WTC11 (cell line): ENCODE data around the gene ANXA8.

Experiments
- CREB1 ChIP-seq: sonication (generic); formaldehyde crosslinking; IDR thresholded peaks from 2 replicates; pipeline ENCODE4 v1.8.0; 2023; ENCODE audit warnings: mild to moderate bottlenecking, missing genetic modification reagents
- CTCF ChIP-seq: fragments of 200-600 bp; IDR thresholded peaks from 2 replicates; pipeline ENCODE4 v1.8.0; 2022; ENCODE audit warnings: antibody characterized with exemption
- E2F1 ChIP-seq: sonication (generic); formaldehyde crosslinking; IDR thresholded peaks from 2 replicates; pipeline ENCODE4 v1.8.0; 2022; ENCODE audit warnings: mild to moderate bottlenecking, missing genetic modification reagents
- E2F4 ChIP-seq: sonication (generic); formaldehyde crosslinking; IDR thresholded peaks from 2 replicates; pipeline ENCODE4 v1.8.1; 2022; ENCODE audit warnings: low read depth, mild to moderate bottlenecking, moderate library complexity, missing genetic modification reagents, borderline replicate concordance
- ETV6 ChIP-seq: sonication (generic); formaldehyde crosslinking; IDR thresholded peaks from 2 replicates; pipeline ENCODE4 v1.8.1; 2022; ENCODE audit warnings: mild to moderate bottlenecking, missing genetic modification reagents
- FOXJ3 ChIP-seq: sonication (generic); formaldehyde crosslinking; IDR thresholded peaks from 2 replicates; pipeline ENCODE4 v1.9.0; 2021; ENCODE audit warnings: missing genetic modification reagents, mild to moderate bottlenecking, borderline replicate concordance
- FOXP4 ChIP-seq: sonication (generic); formaldehyde crosslinking; IDR thresholded peaks from 2 replicates; pipeline ENCODE4 v1.8.0; 2022; ENCODE audit warnings: mild to moderate bottlenecking, missing genetic modification reagents
- IRF2 ChIP-seq: sonication (generic); formaldehyde crosslinking; IDR thresholded peaks from 2 replicates; pipeline ENCODE4 v1.8.0; 2022; ENCODE audit warnings: low read depth, missing genetic modification reagents, borderline replicate concordance
- MLX ChIP-seq: sonication (generic); formaldehyde crosslinking; IDR thresholded peaks from 2 replicates; pipeline ENCODE4 v1.8.1; 2023; ENCODE audit warnings: mild to moderate bottlenecking, missing genetic modification reagents, moderate library complexity
- SMAD3 ChIP-seq: sonication (generic); formaldehyde crosslinking; IDR thresholded peaks from 2 replicates; pipeline ENCODE4 v1.8.0; 2022; ENCODE audit warnings: missing genetic modification reagents, mild to moderate bottlenecking, borderline replicate concordance
- SMAD4 ChIP-seq: sonication (generic); formaldehyde crosslinking; IDR thresholded peaks from 2 replicates; pipeline ENCODE4 v1.8.0; 2022; ENCODE audit warnings: mild to moderate bottlenecking, missing genetic modification reagents
- ZBTB43 ChIP-seq: sonication (generic); formaldehyde crosslinking; IDR thresholded peaks from 2 replicates; pipeline ENCODE4 v1.8.1; 2023; ENCODE audit warnings: mild to moderate bottlenecking, missing genetic modification reagents

DNA sequence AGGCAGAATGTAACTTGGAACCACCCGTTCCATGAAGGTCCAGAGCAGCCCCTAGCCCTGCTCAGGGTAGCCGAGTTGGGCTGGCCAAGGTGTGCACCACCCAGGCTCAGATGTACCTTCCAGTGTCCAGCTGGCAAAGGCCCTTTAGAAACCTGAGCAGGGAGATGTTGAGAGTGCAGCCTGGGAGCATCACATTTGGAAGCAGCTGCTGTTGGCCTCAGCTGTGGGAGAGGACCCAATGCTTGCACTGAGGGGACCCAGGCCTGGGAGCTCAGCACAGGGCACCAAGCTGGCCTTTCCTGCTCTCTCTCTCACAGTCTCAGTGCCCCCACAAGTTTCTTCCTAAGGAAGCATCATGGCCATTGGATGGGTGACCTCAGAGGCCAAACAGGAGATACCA is 33.5 kb downstream of the ANXA8 start:
- no peak for TF ChIP-seq CTCF
- no peak for TF ChIP-seq SMAD3 (CRISPR knock-in tag)
- TF ChIP-seq ZBTB43 (CRISPR knock-in tag), result no peak
- no peak for TF ChIP-seq CREB1
- TF ChIP-seq MLX (CRISPR knock-in tag), result no peak
- TF ChIP-seq FOXP4, result no peak
- no peak for TF ChIP-seq IRF2 (CRISPR knock-in tag)
- no peak for TF ChIP-seq E2F1
- no peak for TF ChIP-seq SMAD4
- TF ChIP-seq FOXJ3 (CRISPR knock-in tag), result no peak
- TF ChIP-seq E2F4 (CRISPR knock-in tag), result no peak
- no peak for TF ChIP-seq ETV6 (CRISPR knock-in tag)
